Measurements from ENCODE around the gene SF3A1. TPM values are rescaled to one million over a fixed set of nuclear protein-coding genes. Genes with fewer than 3 reads are reported as not detected.

Gene SF3A1
- total RNA-seq, 1 donor from 2014 or later: 157 TPM

GRCh38 chr22:30305519-30305905 is 51.2 kb downstream of the SF3A1 start:
- TF ChIP-seq CTCF (IDR thresholded peaks at IDR 0.05; ENCODE audit: partially characterized antibody, unreplicated experiment): no peak
- Mint-ChIP-seq H3K4me3 (ENCODE audit: unreplicated experiment) (no peak overlapping the region), H3K4me1 (ENCODE audit: low read depth, unreplicated experiment) (peaks cover 2% of the 10 kb centered on the region), H3K27me3 (ENCODE audit: unreplicated experiment) (no peaks in the 10 kb centered on the region), H3K36me3 (ENCODE audit: unreplicated experiment) (no peaks in the 10 kb centered on the region), H3K9me3 (ENCODE audit: unreplicated experiment) (peaks cover 3% of the 10 kb centered on the region), H3K27ac (ENCODE audit: unreplicated experiment) (no peak overlapping the region)
- no peak for DNase-seq

- H3K36me3 Mint-ChIP-seq (ENCODE audit: unreplicated experiment): no peaks in the 10 kb centered on the region
- no peak for DNase-seq
- H3K9me3 Mint-ChIP-seq (ENCODE audit: unreplicated experiment): peaks cover 3% of the 10 kb centered on the region
- H3K27ac Mint-ChIP-seq (ENCODE audit: unreplicated experiment): no peak overlapping the region
- H3K4me3 Mint-ChIP-seq (ENCODE audit: unreplicated experiment): no peak overlapping the region
- H3K27me3 Mint-ChIP-seq (ENCODE audit: unreplicated experiment): peaks cover 2% of the 10 kb centered on the region
- TF ChIP-seq CTCF (IDR thresholded peaks at IDR 0.05; ENCODE audit: partially characterized antibody, unreplicated experiment): no peak
- peaks cover 2% of the 10 kb centered on the region for H3K4me1 Mint-ChIP-seq (ENCODE audit: low read depth, unreplicated experiment)
These were observed 52.0 kb downstream of the SF3A1 start for GRCh38 chr22:30304495-30305244.

GRCh38 chr22:30302810-30303138 is 53.9 kb downstream of the SF3A1 start:
- Mint-ChIP-seq H3K4me1 (ENCODE audit: low read depth, unreplicated experiment) (no peaks in the 10 kb centered on the region), H3K36me3 (ENCODE audit: unreplicated experiment) (no peaks in the 10 kb centered on the region), H3K27ac (ENCODE audit: unreplicated experiment) (no peak overlapping the region), H3K9me3 (ENCODE audit: unreplicated experiment) (peaks cover 3% of the 10 kb centered on the region), H3K4me3 (ENCODE audit: unreplicated experiment) (no peak overlapping the region), H3K27me3 (ENCODE audit: unreplicated experiment) (peaks cover 2% of the 10 kb centered on the region)
- TF ChIP-seq CTCF (IDR thresholded peaks at IDR 0.05; ENCODE audit: partially characterized antibody, unreplicated experiment): no peak
- no peak for DNase-seq

- no peak for TF ChIP-seq CTCF (IDR thresholded peaks at IDR 0.05; ENCODE audit: partially characterized antibody, unreplicated experiment)
- no peak overlapping the region for H3K4me3 Mint-ChIP-seq (ENCODE audit: unreplicated experiment)
- no peaks in the 10 kb centered on the region for H3K36me3 Mint-ChIP-seq (ENCODE audit: unreplicated experiment)
- H3K4me1 Mint-ChIP-seq (ENCODE audit: low read depth, unreplicated experiment): no peaks in the 10 kb centered on the region
- DNase-seq: no peak
- H3K9me3 Mint-ChIP-seq (ENCODE audit: unreplicated experiment): peaks cover 3% of the 10 kb centered on the region
- no peak overlapping the region for H3K27ac Mint-ChIP-seq (ENCODE audit: unreplicated experiment)
- peaks cover 2% of the 10 kb centered on the region for H3K27me3 Mint-ChIP-seq (ENCODE audit: unreplicated experiment)
These were observed 54.5 kb downstream of the SF3A1 start for GRCh38 chr22:30301995-30302809.

- no peak for TF ChIP-seq CTCF (IDR thresholded peaks at IDR 0.05; ENCODE audit: partially characterized antibody, unreplicated experiment)
- H3K9me3 Mint-ChIP-seq (ENCODE audit: unreplicated experiment): peaks cover 6% of the 10 kb centered on the region
These were observed 57.4 kb downstream of the SF3A1 start for GRCh38 chr22:30299322-30299721.

More at GRCh38 chr22:30299322-30299721, 57.4 kb downstream of the SF3A1 start:
- Mint-ChIP-seq H3K36me3 (ENCODE audit: unreplicated experiment) (no peaks in the 10 kb centered on the region), H3K4me3 (ENCODE audit: unreplicated experiment) (no peak overlapping the region), H3K27me3 (ENCODE audit: unreplicated experiment) (peaks cover 2% of the 10 kb centered on the region), H3K4me1 (ENCODE audit: low read depth, unreplicated experiment) (no peaks in the 10 kb centered on the region), H3K27ac (ENCODE audit: unreplicated experiment) (no peak overlapping the region)
- no peak for DNase-seq
